HepG2 (cell line): ENCODE measurements around the gene ABCB10. TPM values are rescaled to one million over a fixed set of nuclear protein-coding genes. Genes with fewer than 3 reads are reported as not detected.

ENCODE experiments used
- ATAC-seq: fragments of 200-7000 bp; cut with Tn5 transposase; 3 replicates; pipeline ENCODE4 v1.9.1; 2020; ENCODE audit warnings: mild to moderate bottlenecking, moderate library complexity
- BruUV-seq: library from RNA; stranded (reverse); fragments of 400-500 nt; replicated peaks from 2 replicates; lab custom pipeline; 2021; lab: Mats Ljungman, UMichigan
- CTCF ChIA-PET: fragments of 300-600 bp; formaldehyde crosslinking; extraction: SDS; loops from one replicate; lab custom pipeline; 2021; ENCODE audit warnings: low total read pairs, inconsistent platforms, low intra/inter-chr PET ratio; lab: Yijun Ruan, JAX
- POLR2A ChIA-PET: fragments of 350-600 bp; sonication (Branson Sonifier 250); formaldehyde crosslinking; loops from one replicate; lab custom pipeline; 2020; ENCODE audit warnings: antibody characterized with exemption, inconsistent platforms; lab: Yijun Ruan, JAX
- DNase-seq: peaks from one replicate; pipeline ENCODE4 v3.0.0-alpha.2; 2015; ENCODE audit warnings: low spot score
- FAIRE-seq: peaks from 3 replicates; lab custom pipeline; 2011; peaks lifted over from hg19 to GRCh38; lab: Jason Lieb, UNC
- H2AFZ ChIP-seq: one replicate; pipeline ENCODE4 v1.6.1; 2011; ENCODE audit warnings: low read length, inconsistent platforms
- H3K27ac ChIP-seq: fragments of 300-600 bp; 3 replicates; pipeline ENCODE4 v1.8.0; 2011; ENCODE audit warnings: mixed run types, mild to moderate bottlenecking, mixed read lengths, low read length, inconsistent platforms; ENCODE audit not compliant: insufficient read depth; ENCODE audit errors: extremely low read length
- H3K27me3 ChIP-seq, 2 experiments: fragments of 200-600 bp in 1 of 2; 2 replicates in 1 of 2; 3 replicates in 1 of 2; pipeline versions ENCODE4 v1.6.0 to v1.8.0; 2011; ENCODE audit warnings: low read length in 2 of 2, mild to moderate bottlenecking in 2 of 2, moderate library complexity in 2 of 2, inconsistent platforms in 1 of 2; ENCODE audit not compliant: insufficient read depth in 2 of 2, control insufficient read depth in 1 of 2
- H3K36me3 ChIP-seq, 2 experiments: fragments of 200-600 bp in 1 of 2; replicated peaks in 1 of 2; 2 replicates in 1 of 2; 3 replicates in 1 of 2; pipeline versions ENCODE4 v1.5.1 to v1.8.0; 2011; ENCODE audit warnings: low read length in 2 of 2, inconsistent platforms in 1 of 2; ENCODE audit not compliant: insufficient read depth in 2 of 2, control insufficient read depth in 1 of 2
- H3K4me1 ChIP-seq: 2 replicates; pipeline ENCODE4 v1.5.1; 2012; ENCODE audit warnings: low read length, inconsistent platforms; ENCODE audit not compliant: insufficient read depth
- H3K4me2 ChIP-seq: 2 replicates; pipeline ENCODE4 v1.6.0; 2011; ENCODE audit warnings: low read depth, low read length, inconsistent platforms
- H3K4me3 ChIP-seq, 3 experiments: fragments of 200-600 bp in 1 of 3; sonication (generic), shearing (Covaris generic) in 1 of 3; replicated peaks in 1 of 3; 2 replicates each; pipeline ENCODE4 v1.5.1; 2011 to 2016; ENCODE audit warnings: low read length in 3 of 3, inconsistent platforms in 2 of 3, low read depth in 2 of 3, mild to moderate bottlenecking in 2 of 3, control low read depth in 1 of 3, mixed read lengths in 1 of 3; ENCODE audit not compliant: insufficient read depth in 1 of 3
- H3K79me2 ChIP-seq: one replicate; pipeline ENCODE4 v1.6.1; 2011; ENCODE audit warnings: low read length, inconsistent platforms; ENCODE audit not compliant: insufficient read depth
- H3K9ac ChIP-seq: 2 replicates; pipeline ENCODE4 v1.6.0; 2011; ENCODE audit warnings: mild to moderate bottlenecking, low read depth, low read length, inconsistent platforms; ENCODE audit not compliant: insufficient read depth
- H3K9me3 ChIP-seq: 2 replicates; pipeline ENCODE4 v1.5.1; 2012; ENCODE audit warnings: mild to moderate bottlenecking, low read length
- H4K20me1 ChIP-seq: 2 replicates; pipeline ENCODE4 v1.6.0; 2011; ENCODE audit warnings: inconsistent platforms, mild to moderate bottlenecking, low read length, moderate library complexity; ENCODE audit not compliant: insufficient read depth
- ARID3A ChIP-seq: IDR thresholded peaks from 2 replicates; pipeline ENCODE4 v1.6.1; 2012; ENCODE audit warnings: low read depth, low read length, improper control_type of control experiment
- ATF4 ChIP-seq, 2 experiments: fragments of 450-650 bp in 1 of 2; sonication (generic) in 1 of 2; formaldehyde crosslinking; IDR thresholded peaks; 2 replicates each; pipeline versions ENCODE4 v1.5.0 to v1.8.0; 2020 to 2022; ENCODE audit warnings: mild to moderate bottlenecking in 1 of 2, missing genetic modification reagents in 1 of 2
- KAT8 ChIP-seq: IDR thresholded peaks from 2 replicates; pipeline ENCODE4 v1.6.1; 2016; ENCODE audit warnings: missing genetic modification reagents, missing compliant biosample characterization
- MAFF ChIP-seq: IDR thresholded peaks from 2 replicates; pipeline ENCODE4 v1.6.1; 2011; ENCODE audit warnings: low read depth, low read length, improper control_type of control experiment
- MAFK ChIP-seq, 2 experiments: IDR thresholded peaks in 1 of 2; conservative IDR thresholded peaks in 1 of 2; 2 replicates each; pipeline ENCODE4 v1.6.1; 2011; ENCODE audit warnings: improper control_type of control experiment in 2 of 2, low read length in 2 of 2
- NFIC ChIP-seq: IDR thresholded peaks from 2 replicates; pipeline ENCODE4 v1.6.1; 2012; ENCODE audit warnings: mild to moderate bottlenecking, low read length, inconsistent platforms
- PAXIP1 ChIP-seq: sonication (generic); formaldehyde crosslinking; conservative IDR thresholded peaks from 2 replicates; pipeline ENCODE4 v1.4.0; 2020; ENCODE audit warnings: mild to moderate bottlenecking, missing genetic modification reagents, moderate library complexity
- PCBP2 ChIP-seq: fragments of 200-400 bp; formaldehyde crosslinking; optimal IDR thresholded peaks from 2 replicates; pipeline ENCODE3; 2018; ENCODE audit warnings: low read length, low read depth; ENCODE audit not compliant: poor library complexity, severe bottlenecking
- SP5 ChIP-seq: IDR thresholded peaks from 2 replicates; pipeline ENCODE4 v1.6.1; 2016; ENCODE audit warnings: low read depth, borderline replicate concordance
- ZC3H13 ChIP-seq: sonication (generic); formaldehyde crosslinking; IDR thresholded peaks from 2 replicates; pipeline ENCODE4 v1.8.1; 2023; ENCODE audit warnings: mild to moderate bottlenecking, missing genetic modification reagents, moderate library complexity
- ZNF883 ChIP-seq: sonication (generic); formaldehyde crosslinking; IDR thresholded peaks from 2 replicates; pipeline ENCODE4 v1.5.1; 2020; ENCODE audit warnings: mild to moderate bottlenecking, missing genetic modification reagents; ENCODE audit errors: not compliant biosample characterization
- WGBS: methylation state at CpG from one replicate; pipeline ENCODE4 v1.1.6; 2017; ENCODE audit warnings: low lambda C conversion rate; 5-methylcytosine and 5-hydroxymethylcytosine counted together
- in situ Hi-C: cut with HindIII; loops from 2 replicates; pipeline ENCODE4 v1.10.0; 2017; ENCODE audit warnings: low pct_unique_long_range_greater_than_20kb; ENCODE audit not compliant: extremely low pct_ligation_motif_present
- intact Hi-C: fragments of 100-400 bp; cut with micrococcal nuclease; formaldehyde crosslinking; loops from one replicate; pipeline ENCODE4 v1.10.0; 2022; ENCODE audit not compliant: unreplicated experiment
- polyA plus RNA-seq, 8 experiments: library from polyadenylated mRNA; depleted of rRNA in 3 of 8; stranded (reverse) in 7 of 8; unstranded in 1 of 8; fragments of >200 nt; fragmentation: Illumina TruSeq in 4 of 8; extraction: Trizol in 4 of 8; gene quantifications; 2 replicates each; pipeline versions ENCODE4 v1.2.1 to v1.2.3, GENCODE V29; 2011 to 2016; ENCODE audit warnings: low read depth in 4 of 8, missing spikeins in 1 of 8, mixed read lengths in 1 of 8; ENCODE audit not compliant: insufficient read depth in 1 of 8
- total RNA-seq, 5 experiments: library from RNA; depleted of rRNA; stranded (reverse); fragments of >200 nt; fragmentation: Illumina TruSeq; extraction: Trizol; gene quantifications; 2 replicates each; pipeline ENCODE4 v1.2.3, GENCODE V29; 2016; ENCODE audit warnings: low read depth in 1 of 5

The ABCB10 gene
- total and polyA plus RNA-seq, 2 of the 13 experiments (the other 11 are each of a cell fraction or from before 2014, with no cell fraction given), result 11.2 to 28.9 TPM

GRCh38 chr1:229603371-229604005, 45.0 kb upstream of the ABCB10 start:
- Histone ChIP-seq H2AFZ (no peak overlapping the region), H3K36me3 (peaks cover 6 to 61% of the 10 kb centered on the region in 2 experiments), H3K4me2 (no peak overlapping the region), H3K4me1 (no peaks in the 10 kb centered on the region)
- no TSS peak for BruUV-seq
- TF ChIP-seq MAFF (peak; percentile 48), MAFK (conservative IDR thresholded peaks at IDR 0.05 in 1 of 2, IDR thresholded peaks at IDR 0.05 in 1 of 2; ENCODE audit: low read length in 2 of 2) (peak; percentile 62 to 78), ZC3H13 (no peak), ARID3A (no peak)
- TF ChIP-seq, all 625 proteins: peak for 2
- in situ Hi-C loops (no loop called here), intact Hi-C loops (no loop called here)
- Histone ChIP-seq H3K27me3 (no peaks in the 10 kb centered on the region), H3K4me3 (no peak overlapping the region), H3K9me3 (no peaks in the 10 kb centered on the region), H3K9ac (no peak overlapping the region), H3K79me2 (no peaks in the 10 kb centered on the region), H3K27ac (no peak overlapping the region), H4K20me1 (no peaks in the 10 kb centered on the region)
- no peak for ATAC-seq
- WGBS, result 79% methylated on average over 6 of the region's 7 CpGs
- no peak for FAIRE-seq
- ChIA-PET CTCF (no interaction called here), POLR2A (no interaction called here)
- DNase-seq, result no peak

- Histone ChIP-seq H3K4me3 (no peak overlapping the region), H3K4me2 (no peak overlapping the region), H3K36me3 (peaks cover 6 to 43% of the 10 kb centered on the region in 2 experiments; a peak in 4 of 5 replicates), H3K27me3 (no peaks in the 10 kb centered on the region), H3K79me2 (no peaks in the 10 kb centered on the region), H3K4me1 (no peaks in the 10 kb centered on the region), H3K9ac (no peak overlapping the region), H2AFZ (no peak overlapping the region), H3K9me3 (no peaks in the 10 kb centered on the region), H4K20me1 (no peaks in the 10 kb centered on the region), H3K27ac (no peak overlapping the region)
- ChIA-PET CTCF (no interaction called here), POLR2A (no interaction called here)
- in situ Hi-C loops (no loop called here), intact Hi-C loops (no loop called here)
- WGBS, result 99% methylated on average over 5 of the region's 5 CpGs
- FAIRE-seq (no peak), ATAC-seq (no peak), DNase-seq (no peak)
- no TSS peak for BruUV-seq
- TF ChIP-seq NFIC, result no peak
- TF ChIP-seq ZNF883, result no peak
- no peak for TF ChIP-seq PAXIP1 (CRISPR knock-in tag)
- no peak for TF ChIP-seq ATF4 (CRISPR knock-in tag; IDR thresholded peaks at IDR 0.05)
- no peak for TF ChIP-seq SP5
- no peak for TF ChIP-seq PCBP2
- TF ChIP-seq KAT8, result no peak
These were observed 41.7 kb upstream of the ABCB10 start for GRCh38 chr1:229600229-229600628.
